ENCODE results near the gene ZPBP2.
"Not testable (repeated sequence)": the region's sequence is repeated elsewhere in the genome, so short reads cannot be mapped to it uniquely, and the experiment has no call there.

GRCh38 chr17:39855911-39856649 lies 11.9 kb upstream of the ZPBP2 start:
- TF ChIP-seq ZNF768 (tag by site-specific recombination; IDR thresholded peaks at IDR 0.05); ZNF792 (tag by site-specific recombination; IDR thresholded peaks at IDR 0.05); ZNF133 (tag by site-specific recombination; IDR thresholded peaks at IDR 0.05); ZNF791 (tag by site-specific recombination; IDR thresholded peaks at IDR 0.05); ZNF138 (tag by site-specific recombination; IDR thresholded peaks at IDR 0.05; ENCODE audit: borderline replicate concordance): not testable (repeated sequence)
- TF ChIP-seq, protein P1, sequence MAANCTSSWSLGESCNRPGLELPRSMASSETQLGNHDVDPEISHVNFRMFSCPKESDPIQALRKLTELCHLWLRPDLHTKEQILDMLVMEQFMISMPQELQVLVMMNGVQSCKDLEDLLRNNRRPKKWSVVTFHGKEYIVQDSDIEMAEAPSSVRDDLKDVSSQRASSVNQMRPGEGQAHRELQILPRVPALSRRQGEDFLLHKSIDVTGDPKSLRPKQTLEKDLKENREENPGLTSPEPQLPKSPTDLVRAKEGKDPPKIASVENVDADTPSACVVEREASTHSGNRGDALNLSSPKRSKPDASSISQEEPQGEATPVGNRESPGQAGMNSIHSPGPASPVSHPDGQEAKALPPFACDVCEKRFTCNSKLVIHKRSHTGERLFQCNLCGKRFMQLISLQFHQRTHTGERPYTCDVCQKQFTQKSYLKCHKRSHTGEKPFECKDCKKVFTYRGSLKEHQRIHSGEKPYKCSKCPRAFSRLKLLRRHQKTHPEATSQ (tag by site-specific recombination; IDR thresholded peaks at IDR 0.05) = not testable (repeated sequence)
- TF ChIP-seq, protein P2, sequence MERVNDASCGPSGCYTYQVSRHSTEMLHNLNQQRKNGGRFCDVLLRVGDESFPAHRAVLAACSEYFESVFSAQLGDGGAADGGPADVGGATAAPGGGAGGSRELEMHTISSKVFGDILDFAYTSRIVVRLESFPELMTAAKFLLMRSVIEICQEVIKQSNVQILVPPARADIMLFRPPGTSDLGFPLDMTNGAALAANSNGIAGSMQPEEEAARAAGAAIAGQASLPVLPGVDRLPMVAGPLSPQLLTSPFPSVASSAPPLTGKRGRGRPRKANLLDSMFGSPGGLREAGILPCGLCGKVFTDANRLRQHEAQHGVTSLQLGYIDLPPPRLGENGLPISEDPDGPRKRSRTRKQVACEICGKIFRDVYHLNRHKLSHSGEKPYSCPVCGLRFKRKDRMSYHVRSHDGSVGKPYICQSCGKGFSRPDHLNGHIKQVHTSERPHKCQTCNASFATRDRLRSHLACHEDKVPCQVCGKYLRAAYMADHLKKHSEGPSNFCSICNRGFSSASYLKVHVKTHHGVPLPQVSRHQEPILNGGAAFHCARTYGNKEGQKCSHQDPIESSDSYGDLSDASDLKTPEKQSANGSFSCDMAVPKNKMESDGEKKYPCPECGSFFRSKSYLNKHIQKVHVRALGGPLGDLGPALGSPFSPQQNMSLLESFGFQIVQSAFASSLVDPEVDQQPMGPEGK (tag by site-specific recombination; IDR thresholded peaks at IDR 0.05) = not testable (repeated sequence)
- TF ChIP-seq, protein P3, sequence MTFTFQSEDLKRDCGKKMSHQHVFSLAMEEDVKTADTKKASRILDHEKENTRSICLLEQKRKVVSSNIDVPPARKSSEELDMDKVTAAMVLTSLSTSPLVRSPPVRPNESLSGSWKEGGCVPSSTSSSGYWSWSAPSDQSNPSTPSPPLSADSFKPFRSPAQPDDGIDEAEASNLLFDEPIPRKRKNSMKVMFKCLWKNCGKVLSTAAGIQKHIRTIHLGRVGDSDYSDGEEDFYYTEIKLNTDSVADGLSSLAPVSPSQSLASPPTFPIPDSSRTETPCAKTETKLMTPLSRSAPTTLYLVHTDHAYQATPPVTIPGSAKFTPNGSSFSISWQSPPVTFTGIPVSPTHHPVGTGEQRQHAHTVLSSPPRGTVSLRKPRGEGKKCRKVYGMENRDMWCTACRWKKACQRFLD (tag by site-specific recombination; IDR thresholded peaks at IDR 0.05) = not testable (repeated sequence)
